Right cardiac atrium (tissue), 5 donors: ENCODE measurements around the gene CCDC134. TPM values are rescaled to one million over a fixed set of nuclear protein-coding genes. Genes with fewer than 3 reads are reported as not detected.

Experiments
- ATAC-seq, 2 donors: fragments of 200-7000 bp; cut with Tn5 transposase; one replicate each; pipeline versions ENCODE4 v1.8.0 to v1.9.1; 2020; ENCODE audit warnings: moderate library complexity in 2 of 2, mild to moderate bottlenecking in 1 of 2
- DNase-seq, 3 donors: peaks; one replicate each; pipeline ENCODE4 v3.0.0-alpha.2; 2020
- H3K27ac ChIP-seq: one replicate; pipeline ENCODE4 v1.5.1; 2013; ENCODE audit warnings: mild to moderate bottlenecking, low read length, control low read depth, moderate library complexity
- H3K27me3 ChIP-seq: one replicate; pipeline ENCODE4 v1.6.1; 2013; ENCODE audit not compliant: control insufficient read depth, insufficient read depth
- H3K4me1 ChIP-seq: one replicate; pipeline ENCODE4 v1.6.1; 2013; ENCODE audit warnings: low read length; ENCODE audit not compliant: control insufficient read depth, insufficient read depth
- H3K4me3 ChIP-seq: one replicate; pipeline ENCODE4 v1.5.1; 2013; ENCODE audit warnings: low read length, control low read depth
- H3K9me3 ChIP-seq: one replicate; pipeline ENCODE4 v1.6.1; 2013; ENCODE audit warnings: low read length; ENCODE audit not compliant: control insufficient read depth
- WGBS: extraction: QIAGEN DNeasy Blood & Tissue Kit; methylation state at CpG from one replicate; pipeline ENCODE4 v1.1.7; 2013; 5-methylcytosine and 5-hydroxymethylcytosine counted together
- intact Hi-C, 4 donors: fragments of 100-400 bp; cut with DNase I; formaldehyde crosslinking; loops; one replicate each; pipeline versions ENCODE4 v1.11.0 to v1.14.0; 2022 to 2023
- polyA plus RNA-seq: library from polyadenylated mRNA; stranded (reverse); fragments of 200-250 nt; gene quantifications from one replicate; pipeline ENCODE4 v1.2.3, GENCODE V29; 2013
- total RNA-seq, 4 donors: library from RNA; stranded (reverse); fragmentation: NEBNext Ultra II Directional; extraction: Animal tissue kit (Norgen Biotek cat#: 25700); gene quantifications; one replicate each; pipeline ENCODE4 v1.2.1, GENCODE V29; 2021
- donor health status: healthy with polysubstance abuse.
- donor health status: DM: no; HTN: yes; CAD: no.
- donor health status: DM: no; HTN: no; CAD: no.
- donor health status: DM: no; HTN: yes; CAD: no; lungs with severe emphysema.
- donor health status: DM: yes; HTN: yes; CAD: no.

CCDC134 gene
- total and polyA plus RNA-seq, 5 donors, result 2.2 to 6.6 (median 4.8) TPM

DNA sequence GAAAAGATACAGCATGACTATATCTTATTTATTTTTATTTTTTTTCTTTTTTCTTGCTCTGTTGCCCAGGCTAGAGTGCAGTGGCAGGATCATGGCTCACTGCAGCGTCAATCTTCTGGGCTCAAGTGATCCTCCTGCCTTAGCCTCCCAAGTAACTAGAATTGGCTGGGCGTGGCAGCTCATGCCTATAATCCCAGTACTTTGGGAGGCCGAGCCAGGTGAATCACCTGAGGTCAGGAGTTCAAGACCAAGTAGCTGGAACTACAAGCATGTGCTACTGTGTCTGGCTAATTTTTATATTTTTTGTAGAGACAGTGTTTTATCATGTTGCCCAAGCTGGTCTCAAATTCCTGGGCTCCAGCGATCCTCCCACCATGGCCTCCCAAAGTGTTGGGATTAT, 28.3 kb upstream of the CCDC134 start:
- WGBS, result 92% methylated on average over 4 of the region's 4 CpGs
- H3K4me1 ChIP-seq, result peaks cover 2% of the 10 kb centered on the region
- intact Hi-C loops, result no loop called here
- no peak overlapping the region for H3K4me3 ChIP-seq
- no peaks in the 10 kb centered on the region for H3K9me3 ChIP-seq
- H3K27ac ChIP-seq, result no peak overlapping the region
- no peak for ATAC-seq
- H3K27me3 ChIP-seq, result no peaks in the 10 kb centered on the region
- DNase-seq, result no peak

- DNase-seq, result no peak
Observed at GRCh38 chr22:41772645-41773044, 27.8 kb upstream of the CCDC134 start.

GRCh38 chr22:41775338-41775737, 25.1 kb upstream of the CCDC134 start:
- no peaks in the 10 kb centered on the region for H3K9me3 ChIP-seq
- intact Hi-C loops, result no loop called here
- 92% methylated on average over 5 of the region's 5 CpGs for WGBS
- ATAC-seq (no peak), DNase-seq (no peak)
- peaks cover 2% of the 10 kb centered on the region for H3K4me1 ChIP-seq
- H3K27ac ChIP-seq, result no peak overlapping the region
- no peak overlapping the region for H3K4me3 ChIP-seq
- no peaks in the 10 kb centered on the region for H3K27me3 ChIP-seq

More at GRCh38 chr22:41772645-41773044, 27.8 kb upstream of the CCDC134 start:
- no peak overlapping the region for H3K27ac ChIP-seq
- no peak overlapping the region for H3K4me3 ChIP-seq
- intact Hi-C loops, result no loop called here
- no peak for ATAC-seq
- H3K27me3 ChIP-seq, result no peaks in the 10 kb centered on the region
- peaks cover 2% of the 10 kb centered on the region for H3K4me1 ChIP-seq
- no peaks in the 10 kb centered on the region for H3K9me3 ChIP-seq

DNA sequence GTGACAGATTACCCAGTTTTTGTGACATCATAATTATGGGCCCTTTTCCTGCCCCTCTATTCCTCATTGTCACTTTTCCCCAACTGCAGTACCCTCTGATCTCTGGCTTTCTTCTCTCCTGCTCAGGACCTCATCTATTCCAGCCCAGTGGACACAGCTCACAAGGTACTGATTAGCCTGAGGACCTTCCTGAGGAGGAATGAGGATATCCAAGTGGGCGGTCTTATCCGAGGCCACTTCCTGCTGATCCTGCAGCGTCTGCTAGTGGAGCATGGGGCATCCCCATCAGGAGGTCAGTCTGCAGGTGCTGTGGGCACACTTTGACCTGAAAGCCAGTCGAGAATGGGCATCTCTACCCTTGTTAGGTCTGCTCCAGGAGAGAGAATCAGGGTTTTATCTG, 24.5 kb upstream of the CCDC134 start:
- intact Hi-C loops, result no loop called here
- WGBS, result 59% methylated on average over 4 of the region's 4 CpGs
- H3K27me3 ChIP-seq, result no peaks in the 10 kb centered on the region
- H3K4me3 ChIP-seq, result no peak overlapping the region
- H3K9me3 ChIP-seq, result no peaks in the 10 kb centered on the region
- H3K4me1 ChIP-seq, result peaks cover 2% of the 10 kb centered on the region
- DNase-seq (no peak), ATAC-seq (no peak)
- no peak overlapping the region for H3K27ac ChIP-seq

DNA sequence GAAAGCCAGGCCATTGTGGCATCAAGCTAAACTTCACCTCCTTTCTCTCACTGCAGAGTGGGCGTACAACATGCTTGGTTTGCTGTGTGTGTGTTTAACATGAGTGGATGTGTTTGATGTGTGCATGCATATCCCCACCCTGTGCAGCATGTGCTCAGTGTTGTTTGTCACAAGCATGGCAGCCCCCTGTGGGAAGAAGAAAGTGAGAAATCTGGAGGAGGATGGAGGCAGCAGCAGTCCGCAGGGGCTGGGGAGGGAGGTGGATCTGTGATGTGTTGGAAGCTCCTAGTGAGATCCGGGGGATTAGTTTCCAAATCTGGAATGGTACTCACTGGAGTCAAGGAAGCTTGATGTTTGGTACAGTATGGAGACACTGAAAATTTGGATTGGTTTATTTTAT, 24.1 kb upstream of the CCDC134 start:
- no peak for DNase-seq
- H3K9me3 ChIP-seq, result no peaks in the 10 kb centered on the region
- intact Hi-C loops, result no loop called here
- H3K4me3 ChIP-seq, result no peak overlapping the region
- H3K27ac ChIP-seq, result no peak overlapping the region
- no peak for ATAC-seq
- peaks cover 2% of the 10 kb centered on the region for H3K4me1 ChIP-seq
- no peaks in the 10 kb centered on the region for H3K27me3 ChIP-seq
- WGBS, result 84% methylated on average over 3 of the region's 3 CpGs

DNA sequence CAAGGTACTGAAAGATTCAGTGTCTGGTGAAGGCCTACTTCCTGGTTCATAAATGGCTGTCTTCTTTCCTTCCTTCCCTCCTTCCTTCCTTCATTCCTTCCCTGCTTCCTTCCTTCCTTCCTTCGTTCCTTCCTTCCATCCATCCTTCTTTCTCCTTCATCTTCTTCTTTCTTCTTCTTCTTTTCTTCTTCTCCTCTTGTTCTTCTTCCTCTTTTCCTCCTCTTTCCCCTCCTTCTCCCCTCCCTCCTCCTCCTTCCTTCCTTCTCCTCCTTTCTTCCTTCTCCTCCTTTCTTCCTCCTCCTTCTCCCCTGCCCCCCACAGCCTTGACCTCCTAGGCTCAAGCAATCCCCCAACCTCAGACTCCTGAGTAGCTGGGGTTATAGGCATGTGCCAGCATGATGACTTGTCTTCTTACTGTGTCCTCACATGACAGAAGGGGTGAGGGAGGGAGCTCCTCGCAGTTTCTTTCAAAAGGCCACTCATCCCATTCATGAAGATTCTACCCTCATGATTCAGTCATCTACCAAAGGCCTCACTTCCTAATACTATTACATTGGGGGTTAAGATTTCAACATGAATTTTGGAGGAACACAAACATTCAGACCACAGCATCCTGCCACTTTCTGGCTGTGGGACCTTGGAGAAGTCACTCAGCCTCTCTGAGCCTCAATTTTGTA, 22.6 kb upstream of the CCDC134 start:
- WGBS, result 81% methylated on average over 2 of the region's 2 CpGs
- Histone ChIP-seq H3K9me3 (no peaks in the 10 kb centered on the region), H3K27ac (no peak overlapping the region), H3K4me3 (no peak overlapping the region), H3K4me1 (peaks cover 2% of the 10 kb centered on the region), H3K27me3 (no peaks in the 10 kb centered on the region)
- DNase-seq, result no peak
- intact Hi-C loops, result no loop called here
- ATAC-seq, result no peak

DNA sequence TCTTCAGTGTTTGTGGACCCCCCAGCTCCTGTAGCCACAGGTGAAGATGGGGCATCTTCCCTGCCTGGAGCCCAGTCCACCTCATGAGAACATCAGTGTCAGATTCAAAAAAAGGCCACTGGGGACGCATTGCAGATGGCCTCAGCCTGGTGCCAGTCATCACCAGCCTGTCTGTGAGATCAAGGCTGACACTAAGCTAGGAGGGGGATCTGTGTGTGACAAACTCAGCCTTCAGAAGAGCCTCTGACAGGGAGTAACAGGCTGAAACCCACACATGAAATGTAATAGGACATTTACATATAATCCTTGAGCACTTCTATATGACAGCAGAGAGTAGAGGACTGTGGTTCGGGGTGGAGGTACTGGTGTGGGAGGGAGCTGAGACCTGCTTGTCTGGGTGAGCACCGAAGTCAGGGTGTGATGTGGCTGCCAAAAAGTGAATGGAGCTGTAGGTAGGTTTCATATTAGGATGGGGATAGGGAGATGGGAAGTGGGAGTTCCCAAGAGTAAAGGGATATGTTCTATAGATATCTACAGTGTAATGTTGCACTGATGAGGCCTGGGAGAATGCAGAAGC, 20.5 kb upstream of the CCDC134 start:
- intact Hi-C loops, result no loop called here
- Histone ChIP-seq H3K9me3 (no peaks in the 10 kb centered on the region), H3K4me3 (no peak overlapping the region), H3K4me1 (no peaks in the 10 kb centered on the region), H3K27me3 (no peaks in the 10 kb centered on the region), H3K27ac (no peak overlapping the region)
- ATAC-seq, result no peak
- WGBS, result 59% methylated on average over 3 of the region's 3 CpGs
- DNase-seq, result no peak

DNA sequence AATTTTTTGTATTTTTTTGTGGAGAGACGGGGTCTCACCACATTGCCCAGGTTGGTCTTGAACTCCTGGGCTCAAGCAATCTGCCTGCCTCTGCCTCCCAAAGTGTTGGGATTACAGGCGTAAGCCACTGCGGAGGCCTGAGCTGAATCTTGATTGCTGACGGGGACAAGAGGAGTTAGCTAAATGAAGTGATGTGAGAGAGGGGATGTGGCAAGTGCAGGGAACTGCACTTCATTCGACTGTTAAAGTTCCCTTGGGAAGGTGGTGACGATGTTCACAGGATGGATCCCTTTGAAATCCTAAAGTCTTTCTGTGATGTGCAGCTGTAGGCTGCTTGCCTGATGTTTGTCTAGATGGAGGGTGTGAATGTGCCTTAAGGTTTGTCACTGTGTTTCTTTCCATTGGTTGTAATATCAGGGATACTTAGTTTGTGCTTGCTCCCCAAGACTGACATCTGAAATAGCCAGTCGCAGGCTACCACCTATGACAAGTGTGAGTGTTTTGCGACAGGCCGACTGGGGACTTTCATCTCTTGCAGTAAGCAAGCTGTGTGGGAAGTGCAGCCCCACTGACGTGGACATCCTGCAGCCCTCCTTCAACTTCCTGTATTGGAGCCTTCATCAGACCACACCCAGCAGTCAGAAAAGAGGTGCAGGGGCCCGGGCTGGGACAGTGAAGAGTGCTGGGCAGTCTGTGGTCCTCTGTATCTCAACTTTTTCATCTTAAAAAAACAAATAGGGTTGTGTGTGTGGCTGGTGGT, 19.6 kb upstream of the CCDC134 start:
- no peaks in the 10 kb centered on the region for H3K4me1 ChIP-seq
- H3K27ac ChIP-seq, result no peak overlapping the region
- H3K27me3 ChIP-seq, result no peaks in the 10 kb centered on the region
- peak; percentile 78 to 92 for ATAC-seq
- intact Hi-C loops, result no loop called here
- 51% methylated on average over 11 of the region's 11 CpGs for WGBS
- H3K4me3 ChIP-seq, result no peak overlapping the region
- peak; percentile 76 to 82 (median 81) for DNase-seq
- H3K9me3 ChIP-seq, result no peaks in the 10 kb centered on the region

- intact Hi-C loops, result no loop called here
- no peak for DNase-seq
- H3K4me3 ChIP-seq, result no peak overlapping the region
- H3K27me3 ChIP-seq, result no peaks in the 10 kb centered on the region
- peak in 1 of 2 donors; percentile 18 for ATAC-seq
- H3K4me1 ChIP-seq, result no peaks in the 10 kb centered on the region
- WGBS, result 64% methylated on average over 1 of the region's 1 CpG
- no peaks in the 10 kb centered on the region for H3K9me3 ChIP-seq
- H3K27ac ChIP-seq, result no peak overlapping the region
Observed at GRCh38 chr22:41781507-41781906, 19.0 kb upstream of the CCDC134 start.

- H3K27me3 ChIP-seq, result no peaks in the 10 kb centered on the region
- 84% methylated on average over 6 of the region's 6 CpGs for WGBS
- intact Hi-C loops, result no loop called here
- DNase-seq (no peak), ATAC-seq (no peak)
- no peak overlapping the region for H3K4me3 ChIP-seq
- no peak overlapping the region for H3K27ac ChIP-seq
- no peaks in the 10 kb centered on the region for H3K9me3 ChIP-seq
- H3K4me1 ChIP-seq, result no peaks in the 10 kb centered on the region
Observed at GRCh38 chr22:41782316-41782715, 18.2 kb upstream of the CCDC134 start.

GRCh38 chr22:41782751-41783150, 17.7 kb upstream of the CCDC134 start:
- intact Hi-C loops, result no loop called here
- Histone ChIP-seq H3K4me3 (no peak overlapping the region), H3K27ac (no peak overlapping the region), H3K9me3 (no peaks in the 10 kb centered on the region), H3K4me1 (no peaks in the 10 kb centered on the region), H3K27me3 (no peaks in the 10 kb centered on the region)
- WGBS, result 73% methylated on average over 2 of the region's 2 CpGs
- ATAC-seq (no peak), DNase-seq (no peak)
